OCI-LY1 (cell line): ENCODE measurements around the gene GDAP1L1.

ENCODE experiments used
- H2AFZ ChIP-seq: fragments of 200-600 bp; sonication (generic), shearing (Covaris generic); 2 replicates; pipeline ENCODE4 v1.6.0; 2014; ENCODE audit warnings: antibody characterized with exemption, mild to moderate bottlenecking, low read length
- H3F3A ChIP-seq: fragments of 200-600 bp; sonication (generic), shearing (Covaris generic); 2 replicates; pipeline ENCODE4 v1.6.0; 2014; ENCODE audit warnings: mild to moderate bottlenecking, antibody characterized with exemption, low read length, moderate library complexity; ENCODE audit not compliant: insufficient read depth
- H3K27ac ChIP-seq: fragments of 200-600 bp; sonication (generic); 2 replicates; pipeline ENCODE4 v1.5.1; 2014; ENCODE audit warnings: low read length, mixed run types, mild to moderate bottlenecking, low read depth; ENCODE audit not compliant: poor library complexity, severe bottlenecking
- H3K27me3 ChIP-seq: fragments of 200-600 bp; sonication (generic); 2 replicates; pipeline ENCODE4 v1.6.0; 2014; ENCODE audit warnings: antibody characterized with exemption, mild to moderate bottlenecking, low read length, moderate library complexity; ENCODE audit not compliant: insufficient read depth
- H3K36me3 ChIP-seq: fragments of 200-600 bp; sonication (generic); 2 replicates; pipeline ENCODE4 v1.6.1; 2014; ENCODE audit warnings: mild to moderate bottlenecking, antibody characterized with exemption, low read length, moderate library complexity, mixed read lengths; ENCODE audit not compliant: insufficient read depth
- H3K4me1 ChIP-seq: fragments of 200-600 bp; sonication (generic); 2 replicates; pipeline ENCODE4 v1.5.1; 2014; ENCODE audit warnings: mild to moderate bottlenecking, low read length, moderate library complexity; ENCODE audit not compliant: insufficient read depth, severe bottlenecking
- H3K4me2 ChIP-seq: fragments of 200-600 bp; sonication (generic), shearing (Covaris generic); 2 replicates; pipeline ENCODE4 v1.6.1; 2014; ENCODE audit warnings: low read length
- H3K4me3 ChIP-seq: fragments of 200-600 bp; sonication (generic); 2 replicates; pipeline ENCODE4 v1.5.1; 2014; ENCODE audit warnings: low read length, low read depth, mild to moderate bottlenecking, mixed read lengths; ENCODE audit not compliant: poor library complexity, severe bottlenecking
- H3K79me2 ChIP-seq: fragments of 200-600 bp; shearing (Covaris generic); 2 replicates; pipeline ENCODE4 v1.6.1; 2016; ENCODE audit warnings: mixed run types, low read length, mixed read lengths; ENCODE audit not compliant: insufficient read depth
- H3K9ac ChIP-seq: fragments of 200-600 bp; sonication (generic), shearing (Covaris generic); 2 replicates; pipeline ENCODE4 v1.6.1; 2014; ENCODE audit warnings: mild to moderate bottlenecking, low read length, mixed read lengths
- H3K9me2 ChIP-seq: fragments of 200-600 bp; sonication (generic), shearing (Covaris generic); 2 replicates; pipeline ENCODE4 v1.6.1; 2014; ENCODE audit warnings: low read depth, mild to moderate bottlenecking, low read length, mixed read lengths
- H3K9me3 ChIP-seq: fragments of 200-600 bp; shearing (Covaris generic); 2 replicates; pipeline ENCODE4 v1.6.1; 2014; ENCODE audit warnings: low read length, mixed read lengths
- H4K20me1 ChIP-seq: fragments of 200-600 bp; sonication (generic), shearing (Covaris generic); 2 replicates; pipeline ENCODE4 v1.6.0; 2016; ENCODE audit warnings: mild to moderate bottlenecking, low read length; ENCODE audit not compliant: insufficient read depth
- CTCF ChIP-seq: fragments of 200-600 bp; sonication (generic), shearing (Covaris generic); IDR thresholded peaks from 2 replicates; pipeline ENCODE4 v1.5.1; 2017; ENCODE audit warnings: mild to moderate bottlenecking, antibody characterized with exemption, low read length, moderate library complexity, mixed read lengths
- EZH2 ChIP-seq: fragments of 200-600 bp; sonication (generic), shearing (Covaris generic); IDR thresholded peaks from 2 replicates; pipeline ENCODE4 v1.8.0; 2017; ENCODE audit warnings: borderline replicate concordance, mixed run types, mild to moderate bottlenecking, antibody characterized with exemption, low read length, moderate library complexity, mixed read lengths

GDAP1L1 gene

GRCh38 chr20:44221368-44221954 is 25.6 kb upstream of the GDAP1L1 start:
- Histone ChIP-seq H3K27ac (no peak overlapping the region), H3K9me3 (no peaks in the 10 kb centered on the region), H3K27me3 (no peaks in the 10 kb centered on the region), H3K36me3 (no peaks in the 10 kb centered on the region), H3F3A (no peaks in the 10 kb centered on the region), H2AFZ (no peak overlapping the region), H3K4me2 (no peak overlapping the region), H3K4me3 (no peak overlapping the region), H3K4me1 (no peaks in the 10 kb centered on the region), H4K20me1 (no peaks in the 10 kb centered on the region), H3K79me2 (no peaks in the 10 kb centered on the region), H3K9me2 (no peaks in the 10 kb centered on the region), H3K9ac (no peak overlapping the region)
- no peak for TF ChIP-seq EZH2
- TF ChIP-seq CTCF, result no peak

- H3K4me2 ChIP-seq, result no peak overlapping the region
- H3K9me3 ChIP-seq, result no peaks in the 10 kb centered on the region
- H3K9ac ChIP-seq, result no peak overlapping the region
- H3F3A ChIP-seq, result no peaks in the 10 kb centered on the region
- H4K20me1 ChIP-seq, result no peaks in the 10 kb centered on the region
- TF ChIP-seq CTCF (no peak), EZH2 (no peak)
- H3K27ac ChIP-seq, result no peak overlapping the region
- H3K36me3 ChIP-seq, result no peaks in the 10 kb centered on the region
- no peaks in the 10 kb centered on the region for H3K79me2 ChIP-seq
- no peaks in the 10 kb centered on the region for H3K9me2 ChIP-seq
- H3K4me3 ChIP-seq, result no peak overlapping the region
- H3K27me3 ChIP-seq, result no peaks in the 10 kb centered on the region
- no peaks in the 10 kb centered on the region for H3K4me1 ChIP-seq
- H2AFZ ChIP-seq, result no peak overlapping the region
Observed at GRCh38 chr20:44222027-44222426, 25.1 kb upstream of the GDAP1L1 start.

GRCh38 chr20:44222633-44223368 is 24.3 kb upstream of the GDAP1L1 start:
- peak; percentile 38 for TF ChIP-seq CTCF
- no peak for TF ChIP-seq EZH2
- H3K4me2 ChIP-seq, result no peak overlapping the region
- H3K4me1 ChIP-seq, result no peaks in the 10 kb centered on the region
- H3K79me2 ChIP-seq, result no peaks in the 10 kb centered on the region
- H3K36me3 ChIP-seq, result no peaks in the 10 kb centered on the region
- no peak overlapping the region for H3K27ac ChIP-seq
- no peak overlapping the region for H3K9ac ChIP-seq
- H2AFZ ChIP-seq, result no peak overlapping the region
- no peaks in the 10 kb centered on the region for H4K20me1 ChIP-seq
- H3K27me3 ChIP-seq, result no peaks in the 10 kb centered on the region
- H3F3A ChIP-seq, result no peaks in the 10 kb centered on the region
- H3K9me3 ChIP-seq, result no peaks in the 10 kb centered on the region
- no peak overlapping the region for H3K4me3 ChIP-seq
- H3K9me2 ChIP-seq, result no peaks in the 10 kb centered on the region
